GM18508 (cell line): ENCODE results near the gene AKAP13.

Experiments used
- ATAC-seq: cut with Tn5 transposase; IDR thresholded peaks from one replicate; pipeline ENCODE4 v1.9.1; 2021; ENCODE audit warnings: moderate number of reproducible peaks; ENCODE audit not compliant: insufficient read depth, unreplicated experiment

The AKAP13 gene

GRCh38 chr15:85404918-85405866 is 24.8 kb downstream of the AKAP13 start:
- no peak for ATAC-seq

GRCh38 chr15:85406916-85407315 is 26.5 kb downstream of the AKAP13 start:
- no peak for ATAC-seq

- ATAC-seq = no peak
Observed at GRCh38 chr15:85407421-85408269, 27.2 kb downstream of the AKAP13 start.

GRCh38 chr15:85408270-85408746 is 27.9 kb downstream of the AKAP13 start:
- ATAC-seq = no peak

GRCh38 chr15:85412066-85412465 is 31.7 kb downstream of the AKAP13 start:
- no peak for ATAC-seq

GRCh38 chr15:85412956-85413854 is 32.8 kb downstream of the AKAP13 start:
- peak; percentile 87 for ATAC-seq

GRCh38 chr15:85414037-85414436 is 33.6 kb downstream of the AKAP13 start:
- ATAC-seq = no peak

- ATAC-seq = no peak
Observed at GRCh38 chr15:85414495-85414894, 34.1 kb downstream of the AKAP13 start.

- ATAC-seq = no peak
Observed at GRCh38 chr15:85414991-85415390, 34.6 kb downstream of the AKAP13 start.

- ATAC-seq = no peak
Observed at GRCh38 chr15:85415783-85416182, 35.4 kb downstream of the AKAP13 start.

- no peak for ATAC-seq
Observed at GRCh38 chr15:85417276-85417675, 36.9 kb downstream of the AKAP13 start.

GRCh38 chr15:85419161-85419560 is 38.8 kb downstream of the AKAP13 start:
- no peak for ATAC-seq

- no peak for ATAC-seq
Observed at GRCh38 chr15:85421116-85421925, 40.9 kb downstream of the AKAP13 start.

GRCh38 chr15:85422607-85423006 is 42.2 kb downstream of the AKAP13 start:
- no peak for ATAC-seq

- no peak for ATAC-seq
Observed at GRCh38 chr15:85423256-85423655, 42.9 kb downstream of the AKAP13 start.

GRCh38 chr15:85424154-85424553 is 43.8 kb downstream of the AKAP13 start:
- no peak for ATAC-seq

- no peak for ATAC-seq
Observed at GRCh38 chr15:85426481-85426880, 46.1 kb downstream of the AKAP13 start.

- no peak for ATAC-seq
Observed at GRCh38 chr15:85427286-85428028, 47.1 kb downstream of the AKAP13 start.
